HL-60 (cell line): Measurements from ENCODE around the gene OSCAR.

Experiments
- GABPA ChIP-seq: IDR thresholded peaks from 2 replicates; pipeline ENCODE4 v1.6.1; 2012; ENCODE audit warnings: low read depth
- POLR2AphosphoS5 ChIP-seq: IDR thresholded peaks from 2 replicates; pipeline ENCODE4 v1.6.1; 2012; ENCODE audit warnings: low read depth
- TF ChIP-seq, protein P1 (sequence below): IDR thresholded peaks from one replicate; pipeline ENCODE4 v1.5.1; 2011; ENCODE audit warnings: low read length, control low read depth, inconsistent platforms; ENCODE audit not compliant: insufficient read depth
- TF ChIP-seq, protein P2 (sequence below): IDR thresholded peaks from 2 replicates; pipeline ENCODE4 v1.6.1; 2012; ENCODE audit warnings: low read depth; ENCODE audit not compliant: insufficient replicate concordance

DNA sequence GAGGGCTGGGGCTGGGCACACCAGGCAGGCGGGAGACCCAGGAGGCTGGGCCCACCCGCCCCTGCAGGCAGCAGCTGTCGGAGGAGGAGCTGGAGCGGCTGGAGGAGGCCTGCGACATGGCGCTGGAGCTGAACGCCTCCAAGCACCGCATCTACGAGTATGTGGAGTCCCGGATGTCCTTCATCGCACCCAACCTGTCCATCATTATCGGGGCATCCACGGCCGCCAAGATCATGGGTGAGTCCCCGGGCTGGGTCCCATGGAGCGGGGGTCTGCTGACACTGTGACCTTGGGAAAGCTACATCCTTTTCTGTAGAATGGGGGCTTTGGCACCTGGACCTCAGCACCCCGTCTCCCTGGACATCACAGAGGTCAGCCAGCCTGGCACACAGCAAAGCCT, 23.1 kb upstream of the OSCAR start:
- TF ChIP-seq, protein P1, sequence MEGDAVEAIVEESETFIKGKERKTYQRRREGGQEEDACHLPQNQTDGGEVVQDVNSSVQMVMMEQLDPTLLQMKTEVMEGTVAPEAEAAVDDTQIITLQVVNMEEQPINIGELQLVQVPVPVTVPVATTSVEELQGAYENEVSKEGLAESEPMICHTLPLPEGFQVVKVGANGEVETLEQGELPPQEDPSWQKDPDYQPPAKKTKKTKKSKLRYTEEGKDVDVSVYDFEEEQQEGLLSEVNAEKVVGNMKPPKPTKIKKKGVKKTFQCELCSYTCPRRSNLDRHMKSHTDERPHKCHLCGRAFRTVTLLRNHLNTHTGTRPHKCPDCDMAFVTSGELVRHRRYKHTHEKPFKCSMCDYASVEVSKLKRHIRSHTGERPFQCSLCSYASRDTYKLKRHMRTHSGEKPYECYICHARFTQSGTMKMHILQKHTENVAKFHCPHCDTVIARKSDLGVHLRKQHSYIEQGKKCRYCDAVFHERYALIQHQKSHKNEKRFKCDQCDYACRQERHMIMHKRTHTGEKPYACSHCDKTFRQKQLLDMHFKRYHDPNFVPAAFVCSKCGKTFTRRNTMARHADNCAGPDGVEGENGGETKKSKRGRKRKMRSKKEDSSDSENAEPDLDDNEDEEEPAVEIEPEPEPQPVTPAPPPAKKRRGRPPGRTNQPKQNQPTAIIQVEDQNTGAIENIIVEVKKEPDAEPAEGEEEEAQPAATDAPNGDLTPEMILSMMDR = no peak
- TF ChIP-seq, protein P2, sequence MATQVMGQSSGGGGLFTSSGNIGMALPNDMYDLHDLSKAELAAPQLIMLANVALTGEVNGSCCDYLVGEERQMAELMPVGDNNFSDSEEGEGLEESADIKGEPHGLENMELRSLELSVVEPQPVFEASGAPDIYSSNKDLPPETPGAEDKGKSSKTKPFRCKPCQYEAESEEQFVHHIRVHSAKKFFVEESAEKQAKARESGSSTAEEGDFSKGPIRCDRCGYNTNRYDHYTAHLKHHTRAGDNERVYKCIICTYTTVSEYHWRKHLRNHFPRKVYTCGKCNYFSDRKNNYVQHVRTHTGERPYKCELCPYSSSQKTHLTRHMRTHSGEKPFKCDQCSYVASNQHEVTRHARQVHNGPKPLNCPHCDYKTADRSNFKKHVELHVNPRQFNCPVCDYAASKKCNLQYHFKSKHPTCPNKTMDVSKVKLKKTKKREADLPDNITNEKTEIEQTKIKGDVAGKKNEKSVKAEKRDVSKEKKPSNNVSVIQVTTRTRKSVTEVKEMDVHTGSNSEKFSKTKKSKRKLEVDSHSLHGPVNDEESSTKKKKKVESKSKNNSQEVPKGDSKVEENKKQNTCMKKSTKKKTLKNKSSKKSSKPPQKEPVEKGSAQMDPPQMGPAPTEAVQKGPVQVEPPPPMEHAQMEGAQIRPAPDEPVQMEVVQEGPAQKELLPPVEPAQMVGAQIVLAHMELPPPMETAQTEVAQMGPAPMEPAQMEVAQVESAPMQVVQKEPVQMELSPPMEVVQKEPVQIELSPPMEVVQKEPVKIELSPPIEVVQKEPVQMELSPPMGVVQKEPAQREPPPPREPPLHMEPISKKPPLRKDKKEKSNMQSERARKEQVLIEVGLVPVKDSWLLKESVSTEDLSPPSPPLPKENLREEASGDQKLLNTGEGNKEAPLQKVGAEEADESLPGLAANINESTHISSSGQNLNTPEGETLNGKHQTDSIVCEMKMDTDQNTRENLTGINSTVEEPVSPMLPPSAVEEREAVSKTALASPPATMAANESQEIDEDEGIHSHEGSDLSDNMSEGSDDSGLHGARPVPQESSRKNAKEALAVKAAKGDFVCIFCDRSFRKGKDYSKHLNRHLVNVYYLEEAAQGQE = no peak
- TF ChIP-seq POLR2AphosphoS5 (no peak), GABPA (no peak)
